Measurements from ENCODE around the gene BET1L.
"Not testable (repeated sequence)": the region's sequence is repeated elsewhere in the genome, so short reads cannot be mapped to it uniquely, and the experiment has no call there.

BET1L gene

DNA sequence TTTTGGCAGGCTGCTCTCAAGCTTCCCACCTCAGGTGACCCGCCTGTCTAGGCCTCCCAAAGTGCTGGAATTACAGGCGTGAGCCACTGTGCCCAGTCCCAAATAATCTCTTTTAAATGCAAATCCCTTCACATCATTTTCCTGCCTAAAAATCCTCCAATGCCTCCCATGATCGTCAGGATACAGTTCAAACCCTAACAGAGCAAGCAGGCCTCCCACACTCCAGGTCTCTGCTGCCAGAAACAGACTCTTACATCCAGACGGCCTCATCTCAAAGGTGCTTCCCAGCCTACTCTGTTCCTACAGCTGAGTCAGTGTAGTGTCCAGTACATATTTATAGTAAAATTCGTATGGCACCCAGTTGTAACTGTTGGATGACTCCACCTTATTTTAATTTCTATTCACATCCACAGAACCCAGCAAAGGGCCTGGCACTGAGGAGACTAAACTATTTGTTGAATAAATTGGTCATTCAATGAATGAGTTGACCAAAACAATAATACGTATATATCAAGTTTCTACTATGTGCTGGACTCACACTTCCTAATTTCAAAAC lies 20.7 kb upstream of the BET1L start:
- no peak for DNase-seq

DNA sequence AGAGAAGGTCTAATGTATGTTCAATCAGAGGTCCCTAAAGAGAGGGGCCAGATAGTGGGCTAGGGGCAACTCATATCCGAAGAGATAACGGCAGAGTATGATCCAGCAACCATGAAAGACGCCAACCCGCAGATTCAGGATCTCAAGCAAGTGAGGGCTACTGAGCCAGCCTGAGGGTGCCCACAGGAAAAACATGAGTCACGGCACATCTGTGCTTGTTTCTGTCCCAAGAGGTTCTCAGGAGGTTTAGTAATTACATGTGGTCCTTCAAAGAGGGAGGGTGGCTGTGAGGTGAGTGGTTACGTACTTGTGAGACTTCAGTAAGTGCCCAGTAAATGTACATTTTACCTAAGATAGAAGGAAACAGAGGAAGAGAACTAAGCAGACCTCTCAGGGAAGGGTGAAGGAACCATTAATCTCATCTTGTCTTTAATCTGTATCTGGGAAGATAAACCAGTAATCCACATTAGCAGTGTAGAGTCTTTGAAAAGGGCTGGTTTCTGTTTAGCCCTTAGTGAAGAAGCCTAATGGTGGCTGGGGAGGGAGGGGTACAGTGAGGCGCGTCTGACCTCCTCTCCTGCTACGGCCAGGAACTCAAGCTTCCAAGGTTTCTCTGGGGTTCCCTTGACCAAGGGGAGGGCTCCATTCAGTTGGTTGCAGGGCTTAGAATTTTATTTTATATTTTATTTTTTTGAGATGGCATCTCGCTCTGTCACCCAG lies 18.7 kb upstream of the BET1L start:
- DNase-seq: no peak

DNA sequence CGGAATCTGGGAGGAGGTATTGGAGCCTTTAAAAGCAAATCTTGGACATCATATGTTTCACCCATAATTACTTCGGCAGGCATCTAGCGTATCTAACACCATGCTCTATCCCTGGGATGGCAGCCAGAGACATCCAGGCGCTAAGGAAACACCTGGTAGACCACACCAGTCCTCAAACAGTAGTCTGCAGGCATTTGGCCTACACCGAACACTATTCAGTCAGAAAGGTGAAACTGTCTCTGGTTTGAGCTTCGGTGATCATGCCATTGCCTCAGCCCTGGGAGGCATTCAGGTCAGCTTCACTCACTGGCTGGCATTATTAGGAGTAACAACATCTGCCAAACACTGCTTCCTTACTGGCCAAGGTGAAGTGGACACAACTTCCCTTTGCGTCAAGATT lies 17.2 kb upstream of the BET1L start:
- no peak for DNase-seq

DNA sequence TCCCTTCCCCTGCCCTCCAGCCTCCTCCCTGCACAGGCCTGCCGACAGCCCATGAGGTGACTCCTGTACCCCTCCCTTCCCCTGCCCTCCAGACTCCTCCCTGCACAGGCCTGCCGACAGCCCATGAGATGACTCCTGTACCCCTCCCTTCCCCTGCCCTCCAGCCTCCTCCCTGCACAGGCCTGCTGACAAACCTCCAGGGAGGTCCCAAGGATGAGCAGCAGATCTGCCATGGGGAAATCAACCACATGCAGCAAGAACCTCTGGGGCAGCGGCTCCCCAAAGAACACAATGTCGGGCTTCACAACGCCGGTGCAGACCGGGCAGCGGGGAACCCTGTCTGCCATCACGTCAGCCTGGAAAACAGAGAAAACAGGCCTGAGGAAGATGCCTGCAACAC lies 16.7 kb upstream of the BET1L start:
- DNase-seq: no peak

DNA sequence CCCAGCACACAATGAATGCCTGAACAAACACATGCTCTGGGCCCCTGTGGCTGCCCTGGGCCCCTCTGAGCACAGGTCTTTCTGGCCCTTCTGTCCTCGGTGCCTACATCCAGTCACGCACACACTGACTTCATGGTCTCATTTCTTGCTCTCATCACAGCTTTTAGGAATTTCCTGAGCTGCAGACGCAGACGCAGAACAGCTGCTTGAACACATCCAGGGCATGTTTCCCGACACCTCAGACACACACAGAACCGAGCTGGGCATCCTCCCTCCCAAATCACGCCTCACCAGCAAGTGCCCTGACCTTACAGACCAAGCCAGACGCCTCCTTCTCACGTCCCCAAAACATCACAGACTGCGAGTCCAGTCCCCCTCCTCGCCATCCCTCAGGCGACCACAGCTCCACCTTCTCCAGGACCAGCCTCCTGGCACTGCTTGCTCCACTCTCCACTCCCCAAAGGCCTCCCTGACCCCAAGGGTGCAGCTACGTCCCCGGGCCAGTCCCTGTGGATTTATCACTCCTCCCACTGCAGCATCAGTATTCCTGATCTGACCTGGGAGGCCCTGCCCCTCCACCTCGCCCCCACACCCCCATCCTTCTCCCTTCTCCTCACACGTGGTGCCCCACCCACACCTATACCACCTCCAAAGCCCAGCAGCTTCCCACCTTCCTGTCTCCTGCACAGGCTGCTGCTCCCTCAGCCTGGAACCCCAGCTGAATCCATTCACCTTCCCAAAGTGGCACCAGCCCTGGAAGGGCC lies 16.0 kb upstream of the BET1L start:
- no peak for DNase-seq

DNA sequence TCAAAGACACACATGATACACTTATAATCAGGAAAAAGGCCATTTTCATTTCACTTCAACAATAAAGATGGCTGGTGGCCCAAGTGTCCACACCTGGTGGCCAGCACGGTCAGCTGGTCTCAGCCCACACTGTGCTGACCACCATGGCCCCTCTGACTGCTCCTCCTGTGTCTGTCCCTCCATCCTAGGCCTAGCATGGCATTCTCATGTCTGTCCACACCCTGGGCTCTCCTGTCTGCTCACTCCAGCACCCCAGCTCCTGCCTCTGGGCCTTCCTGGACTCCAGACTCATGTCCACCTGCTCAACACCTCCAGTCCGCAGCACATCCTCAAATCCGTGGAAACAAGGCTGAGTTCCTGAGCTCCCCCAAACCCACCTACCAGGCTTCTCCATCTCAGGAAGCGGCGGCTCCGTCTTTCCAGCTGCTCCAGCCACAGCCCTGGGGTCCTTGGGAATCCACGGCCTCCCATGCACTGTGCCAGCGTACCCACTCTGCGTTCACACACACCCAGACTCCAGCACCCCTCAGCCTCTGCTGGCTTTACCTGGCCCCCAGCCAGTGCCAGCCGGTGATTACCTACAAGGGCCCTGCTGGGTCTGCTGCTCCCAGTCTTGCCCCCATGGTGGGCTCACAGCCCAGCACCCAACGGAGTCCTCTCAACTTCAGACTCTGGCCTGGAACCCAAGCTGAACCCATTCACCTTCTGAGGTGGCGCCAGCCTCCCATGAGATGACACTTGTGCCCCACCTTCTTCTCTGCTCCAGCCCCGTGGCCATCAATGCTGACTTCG lies 15.0 kb upstream of the BET1L start:
- no peak for DNase-seq

DNA sequence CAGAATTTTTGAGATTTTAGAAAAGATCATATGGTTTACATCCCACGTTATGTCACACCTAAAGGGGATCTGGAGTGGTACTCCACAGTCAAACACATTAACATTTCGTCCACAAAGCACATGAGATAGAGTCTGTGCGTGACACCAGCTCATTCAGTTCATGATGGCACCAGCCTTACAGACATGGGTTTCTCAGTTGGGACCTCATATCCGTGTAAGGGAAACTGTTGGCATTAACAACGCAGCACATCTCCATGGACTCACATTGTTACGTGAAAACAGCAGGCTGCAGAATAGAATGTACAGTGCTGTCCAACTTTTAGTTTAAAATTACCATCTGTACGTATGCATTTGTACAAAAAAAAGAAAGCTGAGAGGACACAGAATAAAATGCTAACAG lies 14.3 kb upstream of the BET1L start:
- no peak for DNase-seq

DNA sequence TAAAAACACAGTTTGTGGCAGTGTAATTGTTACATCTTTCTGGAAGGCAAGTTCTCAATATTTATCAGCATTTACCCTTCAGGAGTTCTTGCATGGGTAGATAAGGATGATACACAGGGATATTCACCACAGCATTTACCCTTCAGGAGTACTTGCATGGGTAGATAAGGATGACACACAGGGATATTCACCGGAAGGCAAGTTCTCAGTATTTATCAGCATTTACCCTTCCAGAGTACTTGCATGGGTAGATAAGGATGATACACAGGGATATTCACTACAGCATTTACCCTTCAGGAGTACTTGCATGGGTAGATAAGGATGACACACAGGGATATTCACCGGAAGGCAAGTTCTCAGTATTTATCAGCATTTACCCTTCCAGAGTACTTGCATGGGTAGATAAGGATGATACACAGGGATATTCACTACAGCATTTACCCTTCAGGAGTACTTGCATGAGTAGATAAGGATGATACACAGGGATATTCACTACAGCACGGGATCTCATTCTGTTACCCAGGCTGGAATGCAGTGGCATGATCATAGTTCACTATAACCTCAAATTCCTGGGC lies 13.5 kb upstream of the BET1L start:
- DNase-seq: not testable (repeated sequence)

DNA sequence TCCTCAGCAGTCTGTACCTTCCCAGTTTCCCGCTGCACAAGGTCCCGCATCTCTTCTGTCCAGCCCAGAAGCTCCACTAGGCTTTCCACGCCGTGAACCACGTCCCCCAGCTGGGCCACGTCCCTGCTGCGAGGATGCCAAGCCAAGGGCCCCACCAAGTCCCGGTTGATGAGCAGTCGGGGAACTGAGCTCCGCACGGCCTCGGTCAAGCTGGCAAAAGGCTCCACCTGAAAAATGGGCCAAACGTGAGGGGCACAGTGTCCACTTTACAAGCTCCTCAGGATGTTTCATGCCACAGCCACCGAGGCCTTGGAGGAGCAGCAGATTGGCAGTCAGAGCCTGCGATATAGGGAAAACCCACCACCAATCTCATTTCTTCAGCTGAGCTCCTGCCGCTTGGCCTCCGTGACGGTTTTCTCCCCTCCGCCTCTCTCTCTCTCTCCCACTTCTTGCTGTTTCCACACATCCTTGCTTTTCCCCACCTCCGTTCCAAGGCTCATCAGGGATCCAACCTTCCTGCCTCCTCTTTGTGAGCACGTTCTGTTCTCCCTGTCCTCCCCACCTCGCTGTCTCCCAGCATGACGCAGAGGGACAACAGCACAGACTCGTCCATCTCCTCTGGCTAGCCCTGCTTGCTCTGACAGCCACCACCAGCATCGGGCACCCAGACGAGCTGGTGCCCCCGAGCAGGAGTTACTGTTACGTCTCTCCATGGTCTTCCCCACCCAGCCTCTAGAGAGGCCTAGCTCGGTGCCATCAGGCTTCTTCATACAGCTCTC lies 11.8 kb upstream of the BET1L start:
- no peak for DNase-seq

DNA sequence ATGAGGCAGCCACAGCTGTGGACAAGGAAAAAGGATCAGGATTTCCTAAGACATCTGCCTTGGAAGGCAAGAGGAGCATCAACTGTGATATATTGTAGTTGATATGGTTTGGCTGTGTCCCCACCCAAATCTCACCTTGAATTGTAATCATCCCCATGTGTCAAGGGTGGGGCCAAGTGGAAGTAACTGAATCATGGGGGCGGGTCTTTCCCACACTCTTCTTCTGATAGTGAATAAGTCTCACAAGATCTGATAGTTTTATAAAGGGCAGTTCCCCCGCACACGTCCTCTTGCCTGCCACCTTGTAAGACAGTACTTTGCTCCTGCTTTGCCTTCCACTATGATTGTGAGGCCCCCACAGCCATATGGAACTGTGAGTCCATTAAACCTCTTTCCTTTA lies 10.5 kb upstream of the BET1L start:
- no peak for DNase-seq

DNA sequence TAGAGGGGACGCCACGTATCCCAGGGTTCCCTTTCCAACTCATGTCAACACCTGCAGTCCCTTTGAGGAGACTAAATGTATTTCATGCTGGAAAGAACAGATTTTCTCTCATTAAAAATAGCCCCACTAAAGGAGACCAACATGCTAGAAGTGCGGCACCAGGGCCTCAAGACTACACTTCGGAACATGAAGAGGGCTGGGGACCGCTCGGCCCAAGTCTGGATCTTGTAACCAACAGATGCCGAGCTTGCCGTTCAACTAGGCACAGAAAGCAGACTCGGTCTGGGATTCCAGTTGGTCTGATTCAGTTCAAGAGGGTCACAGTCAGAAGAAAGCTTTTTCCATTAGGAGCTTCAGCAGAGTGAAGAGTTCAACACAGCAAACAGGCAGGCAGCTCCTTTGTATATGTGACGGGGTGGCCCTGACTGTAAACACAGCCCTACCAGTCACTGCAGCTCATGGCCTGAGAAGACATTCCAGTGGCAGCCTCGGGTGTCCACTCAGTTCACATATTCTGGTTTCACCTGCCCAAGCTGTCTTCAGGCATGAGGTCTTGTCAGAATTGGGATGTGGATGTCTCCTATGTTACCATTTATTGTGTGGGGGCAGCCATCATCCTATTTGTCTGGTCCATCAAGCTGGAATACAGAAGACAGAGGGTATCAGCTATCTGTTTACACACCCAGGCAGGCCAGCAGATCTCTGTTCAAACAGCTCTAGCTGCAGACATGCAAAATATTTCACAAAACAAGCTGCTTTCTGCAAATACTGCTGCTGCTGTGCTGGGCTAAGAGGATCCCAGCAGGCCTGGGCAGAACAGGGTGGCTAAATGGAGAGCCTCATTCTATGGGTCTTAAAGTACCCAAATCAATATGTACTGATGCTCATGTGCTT lies 9.1 kb upstream of the BET1L start:
- no peak for DNase-seq

DNA sequence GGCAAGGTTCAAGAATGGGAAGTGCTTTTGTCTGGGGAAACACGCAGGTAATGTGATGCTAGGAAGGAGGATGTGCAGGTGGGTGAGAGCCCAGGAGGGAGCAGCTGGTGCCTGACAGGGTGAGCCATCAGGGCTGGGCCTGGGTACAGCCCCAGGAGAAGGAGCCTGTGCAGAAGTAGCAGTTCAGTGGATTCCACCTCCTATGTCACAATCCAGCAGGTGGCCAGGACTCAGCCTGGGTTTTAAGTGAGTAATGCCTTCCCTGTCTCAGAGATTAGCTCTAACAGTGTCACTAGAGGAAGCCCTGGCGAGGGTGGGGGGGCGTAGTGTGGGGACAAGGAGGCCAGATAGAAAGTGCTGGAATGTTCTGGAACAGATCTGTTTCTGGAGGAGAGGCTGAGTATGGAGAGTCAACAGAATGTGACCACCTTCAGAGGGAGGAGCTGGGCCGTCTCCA lies 8.4 kb upstream of the BET1L start:
- no peak for DNase-seq

DNA sequence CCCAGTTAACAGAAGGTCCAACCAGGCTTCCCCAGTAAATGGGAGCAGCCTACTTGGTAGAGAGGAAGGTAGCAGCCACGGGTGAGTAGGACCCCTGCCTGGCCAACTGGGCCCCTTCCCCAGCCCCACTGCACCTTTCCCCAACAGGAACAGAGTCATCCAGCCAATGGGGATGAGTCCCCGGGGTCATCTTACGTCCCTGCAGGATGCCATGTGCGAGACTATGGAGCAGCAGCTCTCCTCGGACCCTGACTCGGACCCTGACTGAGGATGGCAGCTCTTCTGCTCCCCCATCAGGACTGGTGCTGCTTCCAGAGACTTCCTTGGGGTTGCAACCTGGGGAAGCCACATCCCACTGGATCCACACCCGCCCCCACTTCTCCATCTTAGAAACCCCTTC lies 6.9 kb upstream of the BET1L start:
- DNase-seq: no peak

DNA sequence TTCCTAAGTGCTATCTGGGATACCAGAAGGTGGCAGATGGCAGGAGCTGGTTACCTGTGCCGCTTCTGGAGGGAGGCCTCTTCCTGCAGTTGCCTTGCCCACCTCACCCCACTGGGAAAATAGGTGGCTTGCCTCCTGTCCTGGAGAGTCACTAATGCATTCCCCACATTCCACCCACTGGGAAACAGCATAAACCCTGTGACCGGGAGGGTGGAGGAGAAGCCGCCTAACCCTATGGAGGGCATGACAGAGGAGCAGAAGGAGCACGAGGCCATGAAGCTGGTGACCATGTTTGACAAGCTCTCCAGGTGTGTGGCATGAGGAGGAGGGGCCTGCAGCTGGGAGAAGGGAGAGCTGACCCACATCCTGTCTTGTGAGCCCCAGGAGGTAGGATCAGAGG lies 5.9 kb upstream of the BET1L start:
- no peak for DNase-seq

DNA sequence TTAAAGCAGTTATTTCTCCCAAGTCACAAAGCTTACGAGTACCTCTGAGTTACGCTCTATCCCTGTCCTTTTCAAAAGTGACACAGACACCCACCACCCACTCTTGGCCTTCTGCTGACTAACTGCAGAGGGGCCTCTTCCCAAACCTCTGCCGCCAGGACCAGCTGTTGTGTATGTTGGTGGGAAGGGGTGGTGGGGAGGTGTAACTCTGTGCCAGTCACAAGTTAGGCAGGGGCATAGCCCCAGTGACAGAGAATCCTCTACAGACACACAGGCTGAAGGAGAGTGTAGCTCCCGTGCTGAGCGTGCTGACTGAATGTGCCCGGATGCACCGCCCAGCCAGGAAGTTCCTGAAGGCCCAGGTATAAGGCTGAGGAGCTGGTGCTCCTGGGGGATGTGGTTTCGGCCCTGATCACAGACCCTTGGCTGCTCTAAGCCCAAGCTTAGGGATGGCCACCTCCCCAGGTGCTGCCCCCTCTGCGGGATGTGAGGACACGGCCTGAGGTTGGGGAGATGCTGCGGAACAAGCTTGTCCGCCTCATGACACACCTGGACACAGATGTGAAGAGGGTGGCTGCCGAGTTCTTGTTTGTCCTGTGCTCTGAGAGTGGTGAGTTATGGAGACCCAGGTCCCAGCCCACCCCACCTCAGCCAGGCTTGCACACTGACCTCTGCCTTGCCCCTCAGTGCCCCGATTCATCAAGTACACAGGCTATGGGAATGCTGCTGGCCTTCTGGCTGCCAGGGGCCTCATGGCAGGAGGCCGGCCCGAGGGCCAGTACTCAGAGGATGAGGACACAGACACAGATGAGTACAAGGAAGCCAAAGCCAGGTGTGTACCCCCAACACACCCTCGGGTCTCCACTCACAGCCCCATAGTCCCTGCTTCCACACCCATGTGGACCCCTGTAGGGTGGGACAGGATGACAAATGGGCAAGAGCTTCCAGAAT lies 5.2 kb upstream of the BET1L start:
- DNase-seq: no peak

DNA sequence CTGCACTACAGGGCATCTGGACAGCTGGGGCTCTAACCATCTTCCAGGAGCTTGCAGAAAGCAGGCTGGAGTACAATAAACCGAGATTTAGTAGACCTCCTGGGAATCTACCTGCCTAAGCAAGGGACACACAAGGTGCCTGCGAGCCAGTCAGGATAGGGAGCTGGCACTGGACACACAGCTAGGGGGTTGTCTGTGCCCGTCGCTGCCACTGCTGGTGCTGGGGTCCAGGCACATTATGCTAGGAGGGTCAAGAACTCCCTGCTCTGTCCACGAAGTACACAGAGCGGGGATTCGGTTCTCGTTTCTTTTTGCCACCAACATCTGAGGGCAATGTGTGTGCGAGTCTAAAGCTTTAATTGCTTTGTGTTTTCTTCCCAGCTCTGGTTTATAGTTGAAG lies 4.5 kb upstream of the BET1L start:
- no peak for DNase-seq

DNA sequence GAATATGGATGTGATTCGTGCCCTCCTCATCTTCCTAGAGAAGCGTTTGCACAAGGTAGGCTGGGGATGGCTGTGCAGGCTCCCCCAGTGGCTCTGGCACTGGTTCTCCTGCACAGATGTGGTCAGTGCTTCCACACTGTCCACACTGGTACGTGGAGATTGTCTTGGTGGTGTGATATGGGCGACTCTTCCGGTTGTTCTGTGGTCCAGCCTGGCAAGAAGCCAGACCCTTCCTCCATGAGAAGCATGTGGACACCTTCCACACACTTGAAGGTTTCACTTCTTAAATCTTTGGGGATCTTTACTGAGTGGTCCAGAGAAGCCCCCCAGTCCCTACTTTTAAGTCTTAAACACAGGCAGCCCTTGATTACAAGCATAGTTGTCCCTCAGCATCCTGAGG lies 4.1 kb upstream of the BET1L start:
- DNase-seq: no peak

DNA sequence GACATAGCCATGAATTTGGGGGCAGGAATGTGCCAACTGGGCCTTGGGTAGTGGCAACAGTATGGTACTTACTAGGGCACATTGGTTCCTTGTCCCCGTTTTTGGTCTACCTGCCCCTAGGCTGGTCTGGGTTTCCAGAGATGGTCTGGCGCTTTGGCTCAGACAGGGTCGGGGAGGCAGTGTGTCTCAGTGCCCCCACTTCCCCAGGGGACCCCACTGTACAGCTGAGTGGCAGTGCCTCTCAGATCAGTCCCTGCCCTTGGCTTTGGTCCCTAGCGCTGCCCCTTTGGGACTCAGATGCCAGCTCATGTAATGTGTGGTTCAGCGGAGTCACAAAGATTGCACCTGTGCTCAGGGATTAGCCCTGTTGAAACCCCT lies 3.6 kb upstream of the BET1L start:
- DNase-seq: no peak

DNA sequence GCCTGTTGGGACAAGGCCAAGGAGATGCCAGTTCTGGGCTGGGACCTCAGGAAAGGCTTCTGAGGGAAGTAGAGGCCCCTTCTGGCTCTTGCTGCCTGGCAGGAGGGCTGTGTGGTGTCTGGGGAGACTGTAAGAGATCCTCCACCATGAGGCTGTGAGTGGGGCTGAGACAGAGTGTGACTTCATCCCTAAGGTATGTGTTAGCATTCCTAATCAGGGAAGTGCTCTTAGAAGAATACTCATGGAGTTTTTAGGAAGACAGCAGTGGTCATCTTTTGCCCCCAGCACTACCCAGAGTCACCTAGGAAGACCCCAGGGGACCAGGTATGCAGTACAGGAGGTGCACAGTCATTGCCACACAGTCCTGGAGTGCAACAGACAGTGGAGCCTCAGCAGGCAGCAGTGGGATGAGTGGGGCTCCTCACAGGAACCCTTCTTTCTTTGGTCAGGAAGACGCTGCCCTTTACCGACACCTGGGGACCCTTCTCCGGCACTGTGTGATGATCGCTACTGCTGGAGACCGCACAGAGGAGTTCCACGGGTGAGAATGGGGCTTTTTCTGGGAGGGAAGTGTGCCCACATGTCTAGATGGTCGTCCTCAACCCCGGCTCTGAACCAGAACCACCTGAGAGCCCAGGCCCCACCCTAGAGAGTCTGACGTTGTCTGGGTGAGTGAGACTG lies 3.1 kb upstream of the BET1L start:
- no peak for DNase-seq

Measured in effector CD8-positive, alpha-beta T cell (primary cell).